COLO668 (cell line): ENCODE data around the gene MLIP.

Source experiments
- DNase-seq: peaks from one replicate; lab custom pipeline; 2025; ENCODE audit not compliant: unreplicated experiment; lab: John Stamatoyannopoulos, UW

MLIP gene

DNA sequence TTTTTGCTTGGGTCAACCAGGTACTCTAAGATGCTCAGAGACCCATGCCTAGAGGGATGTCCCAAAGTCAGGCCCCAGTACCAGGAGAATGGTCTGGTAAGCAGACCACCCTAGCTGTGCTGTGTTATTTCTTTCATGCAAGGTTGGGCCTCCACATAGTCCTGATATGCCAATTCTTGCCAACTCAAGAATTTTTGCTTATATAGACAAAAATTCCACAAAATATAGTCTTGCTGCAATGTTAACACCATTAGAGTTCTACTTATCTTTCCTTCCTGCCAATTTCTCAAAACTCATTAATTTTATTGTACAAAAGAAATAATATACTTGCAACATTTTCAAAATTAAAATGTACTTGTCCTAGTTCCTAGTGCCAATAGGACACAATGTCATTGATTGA, 163.1 kb downstream of the MLIP start:
- no peak for DNase-seq

DNA sequence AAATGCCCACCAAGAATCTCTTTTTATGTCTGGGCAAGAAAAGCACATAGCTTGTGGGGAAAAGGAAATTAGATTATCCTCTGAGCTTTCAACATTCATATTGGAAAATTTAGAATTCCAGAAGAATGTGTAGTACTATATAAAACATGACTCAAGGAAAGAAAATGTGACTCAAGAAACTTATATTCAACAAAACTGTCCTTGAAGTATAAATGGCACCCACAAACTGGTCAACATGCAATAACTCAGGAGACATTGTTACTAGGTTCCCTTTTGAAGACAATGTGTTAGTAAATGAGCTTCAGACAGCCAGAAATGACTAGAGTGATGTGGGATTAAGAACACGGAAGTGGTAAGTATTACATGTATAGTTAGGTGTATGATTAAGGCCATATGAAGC, 170.9 kb downstream of the MLIP start:
- DNase-seq = no peak

DNA sequence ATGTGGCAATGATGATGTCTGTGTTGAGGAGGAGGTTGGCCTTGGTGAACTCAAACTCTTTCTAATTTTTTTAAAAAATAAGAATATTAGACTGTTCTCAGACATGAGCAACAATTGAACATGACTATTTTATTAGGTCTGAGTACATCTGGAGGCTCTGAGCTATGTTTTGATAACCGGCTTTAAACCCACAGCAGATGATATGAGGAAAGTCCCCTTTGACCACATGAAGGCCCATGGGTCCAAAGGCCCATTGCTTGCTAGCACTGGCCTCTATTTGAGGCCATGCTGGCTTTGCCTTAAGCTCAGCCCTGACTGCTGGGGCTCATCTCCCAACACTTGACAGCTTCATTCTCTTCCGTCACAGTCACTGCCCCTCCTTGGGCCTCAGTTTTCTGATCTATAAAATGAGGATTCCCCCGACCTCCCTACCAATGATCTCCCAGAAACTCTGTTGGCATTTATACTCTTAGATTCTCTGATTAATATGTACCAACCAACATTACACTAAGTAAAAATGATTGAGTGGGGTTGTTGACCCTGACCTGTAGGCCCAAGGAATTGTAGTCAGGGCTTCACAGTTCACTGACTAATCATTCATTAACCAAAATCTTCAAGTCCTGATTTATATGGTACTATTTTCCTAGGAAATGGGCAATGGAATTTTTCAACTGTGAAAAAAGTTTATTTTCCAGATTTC, 173.1 kb downstream of the MLIP start:
- no peak for DNase-seq

DNA sequence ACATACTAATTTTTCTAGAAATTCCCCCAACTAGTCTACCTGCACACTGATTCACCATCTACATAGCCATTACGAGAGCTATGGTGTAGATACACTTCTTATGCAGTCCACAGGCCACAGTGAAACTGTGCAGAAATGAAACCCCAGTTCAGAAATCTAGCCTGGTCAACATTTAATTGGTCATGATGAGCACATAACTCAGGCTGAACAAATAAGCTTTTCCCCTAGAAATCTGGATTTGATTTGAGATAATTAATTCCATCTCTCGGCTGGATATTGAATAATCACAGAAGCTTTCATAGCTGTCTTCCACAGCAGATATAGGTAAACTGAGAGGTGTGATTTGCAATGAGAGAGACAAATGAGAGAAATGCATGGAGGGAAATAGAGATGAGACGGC, 174.4 kb downstream of the MLIP start:
- no peak for DNase-seq

DNA sequence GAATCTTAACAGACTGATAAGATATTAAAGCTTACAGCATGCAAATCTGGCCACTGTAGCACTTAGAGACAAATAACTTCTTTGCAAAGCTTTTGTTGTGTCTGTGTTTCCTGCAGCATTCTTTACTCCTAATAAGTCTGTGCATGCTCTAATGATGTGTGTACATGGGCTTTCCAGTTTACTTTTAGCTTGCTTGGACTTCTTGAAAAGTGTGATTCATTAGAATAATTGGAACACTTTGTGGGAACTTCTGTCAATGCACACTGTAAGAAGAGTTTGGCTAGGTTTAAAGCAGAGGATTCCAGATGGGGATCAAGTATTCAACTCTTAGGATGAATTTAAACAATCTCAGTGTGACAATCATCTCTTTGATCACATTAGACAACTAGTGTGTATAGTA, 174.9 kb downstream of the MLIP start:
- no peak for DNase-seq

DNA sequence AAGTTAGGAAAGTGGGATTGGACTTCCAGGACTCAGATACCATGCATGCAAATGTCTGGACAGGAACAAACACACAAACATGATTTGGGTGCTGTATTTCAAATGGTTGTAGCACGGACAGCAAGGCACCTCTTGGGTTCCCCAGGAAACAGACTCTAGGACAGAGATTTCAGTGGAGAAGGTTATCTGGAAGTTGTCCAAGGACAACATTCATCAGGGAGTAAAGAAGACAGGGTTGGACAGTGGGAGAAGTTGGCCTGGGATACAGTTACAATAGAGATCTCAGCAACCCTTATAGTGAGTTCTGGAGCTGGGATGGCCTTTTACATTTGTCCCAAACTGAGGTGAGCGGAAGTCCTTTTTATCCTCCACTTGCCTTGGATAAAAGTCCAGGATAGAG, 177.2 kb downstream of the MLIP start:
- DNase-seq = no peak

DNA sequence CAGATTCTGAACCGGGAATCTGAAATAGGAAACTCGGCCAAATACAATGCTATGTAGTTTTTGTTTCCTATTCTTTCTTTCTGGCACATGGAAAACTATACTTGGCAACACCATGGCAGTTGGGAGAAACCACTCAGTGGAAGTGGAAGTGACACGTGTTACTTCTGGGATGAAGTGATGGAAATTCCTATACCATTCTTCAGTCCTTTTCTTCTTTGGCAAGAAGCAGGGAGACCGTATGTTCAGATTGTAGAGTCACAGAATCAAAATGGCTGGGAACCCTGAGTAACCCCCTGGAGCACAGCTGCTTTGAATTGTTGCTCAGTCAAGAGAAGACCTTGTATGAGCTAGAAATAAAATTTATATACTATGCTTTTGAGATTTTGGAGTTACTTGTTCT, 178.2 kb downstream of the MLIP start:
- DNase-seq = no peak

DNA sequence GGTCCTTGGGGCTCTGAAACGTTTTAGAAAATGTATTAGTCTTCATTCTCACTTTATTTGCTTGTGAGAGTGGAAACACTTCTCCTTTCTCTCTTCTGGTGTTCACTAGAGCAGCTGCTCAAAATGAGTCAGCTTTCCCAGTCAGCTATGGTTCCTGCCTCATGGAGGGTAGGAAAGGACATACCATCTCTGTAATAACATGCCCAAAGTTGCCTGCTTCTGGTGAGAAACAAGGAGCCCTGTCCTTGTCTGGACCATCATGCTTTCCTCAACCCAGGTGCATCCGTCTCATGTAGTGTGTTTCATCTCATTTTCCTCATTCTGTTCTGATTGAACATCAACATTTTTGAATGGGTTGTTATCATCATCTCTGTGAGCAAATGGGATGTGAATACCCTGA, 179.9 kb downstream of the MLIP start:
- DNase-seq = no peak

DNA sequence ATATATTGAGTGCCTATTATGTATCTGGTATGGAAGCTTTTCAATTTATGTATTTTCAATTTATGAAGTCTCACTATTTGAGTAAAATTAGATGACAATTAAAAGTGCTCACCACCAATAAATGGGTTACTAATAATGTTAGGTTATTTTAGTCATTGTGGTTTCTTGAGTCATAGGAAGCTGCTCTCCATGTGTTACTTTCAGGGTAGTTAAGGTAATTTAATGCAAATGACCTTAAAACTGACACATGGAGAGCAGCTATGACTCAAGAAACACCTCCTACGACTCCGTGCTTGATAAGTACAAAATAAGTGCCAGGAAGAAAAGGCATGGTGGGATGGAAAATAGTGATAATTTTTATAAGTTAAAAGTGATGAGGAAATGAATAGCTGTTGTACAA, 180.5 kb downstream of the MLIP start:
- no peak for DNase-seq

DNA sequence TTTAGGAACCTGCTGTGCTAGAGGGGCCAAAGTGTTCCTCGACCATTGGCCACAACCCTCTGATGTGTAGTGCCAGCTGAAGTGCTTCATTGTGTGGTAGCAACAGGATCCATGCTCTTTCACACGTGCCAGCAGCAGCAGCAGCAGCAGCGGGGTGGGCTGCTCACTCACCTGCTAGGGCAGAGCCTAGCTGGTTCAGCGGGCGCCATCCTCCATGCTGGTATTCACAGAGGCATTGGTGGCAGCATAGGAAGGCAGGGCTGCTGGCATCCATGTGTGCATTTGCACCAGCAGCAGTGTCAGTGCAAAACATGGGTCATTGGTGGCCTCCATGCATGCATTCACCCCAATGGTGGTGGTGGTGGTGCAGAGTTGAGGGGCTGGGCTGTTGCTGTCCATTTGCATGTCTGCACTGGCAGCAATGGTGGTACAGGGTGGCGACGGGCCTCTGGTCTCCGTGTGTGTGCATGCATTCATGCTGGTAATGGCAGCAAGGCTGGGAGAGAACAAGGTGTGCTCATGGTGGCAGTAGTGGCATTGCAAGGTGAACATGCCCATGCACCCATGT, 183.8 kb downstream of the MLIP start:
- DNase-seq = no peak

DNA sequence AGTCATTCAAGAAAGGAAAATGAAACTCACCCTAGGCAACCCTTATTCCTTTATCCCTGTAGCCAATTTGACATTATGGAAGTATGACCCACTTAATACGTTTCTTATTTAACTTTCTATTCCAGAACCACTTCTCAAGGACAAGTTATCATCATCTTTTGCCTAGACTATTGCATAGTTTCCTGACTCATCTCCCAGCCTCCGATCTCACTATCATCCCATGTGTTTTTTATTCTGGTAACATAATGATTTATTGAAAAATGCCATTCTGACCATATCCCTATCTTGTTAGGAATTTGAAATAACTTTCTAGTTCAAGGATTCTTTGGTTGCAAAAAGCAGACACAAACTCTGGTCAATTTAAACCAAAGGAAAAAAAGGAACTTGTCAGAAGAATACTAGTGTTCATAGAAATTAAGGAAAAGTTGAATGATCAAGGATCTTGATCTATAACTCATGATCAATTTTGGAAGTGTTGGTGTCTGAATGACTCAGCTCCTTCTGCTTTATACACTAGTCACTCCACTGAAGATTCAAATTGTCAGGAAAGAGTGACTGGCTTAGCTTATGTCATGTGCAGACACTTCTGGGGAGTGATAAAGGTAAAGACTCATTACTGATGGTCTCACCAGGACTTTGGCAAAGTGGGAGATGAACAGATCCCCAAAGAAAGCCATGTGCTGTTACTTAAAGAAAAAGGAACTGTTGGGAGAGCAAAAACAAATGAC, 188.5 kb downstream of the MLIP start:
- DNase-seq = no peak

DNA sequence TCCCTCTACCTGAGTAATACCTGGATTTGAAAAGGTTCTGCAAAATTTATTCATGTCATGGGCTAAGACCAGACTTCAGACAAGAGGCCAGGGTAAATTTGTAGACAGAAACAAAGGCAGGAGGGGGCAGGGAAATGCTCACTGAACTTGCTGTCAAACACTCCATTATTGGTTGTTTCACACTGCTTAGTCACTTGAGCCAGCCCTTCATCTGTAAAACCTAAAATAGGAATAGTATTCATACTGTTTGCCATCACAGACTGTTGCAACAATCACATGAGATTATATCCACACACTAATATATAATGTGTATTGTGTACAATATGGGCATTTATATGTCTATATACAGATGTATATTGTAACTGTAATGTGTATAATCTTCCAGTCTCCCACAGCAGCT, 190.5 kb downstream of the MLIP start:
- DNase-seq = no peak

DNA sequence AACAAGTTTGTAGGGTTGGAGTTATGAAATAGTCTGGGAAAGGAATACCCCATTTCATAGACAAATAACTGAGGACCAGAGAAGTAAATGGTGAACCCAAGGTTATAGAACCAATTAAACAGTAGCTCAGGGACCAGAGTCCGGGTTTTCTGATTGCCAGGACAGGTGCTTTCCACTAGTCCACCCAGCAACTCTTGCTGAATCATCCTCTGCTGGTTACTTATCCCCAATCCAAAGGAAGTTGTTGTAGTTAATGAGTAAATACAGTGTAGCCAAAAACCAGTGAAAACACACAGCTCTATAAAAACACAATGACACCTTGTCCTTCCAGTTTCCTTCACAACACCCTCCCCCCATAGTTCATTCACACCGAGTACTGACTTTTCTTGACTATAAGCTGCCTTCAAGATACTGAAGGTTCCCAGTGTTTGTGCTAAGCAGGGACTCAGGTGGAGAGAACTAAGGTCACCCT, 196.2 kb downstream of the MLIP start:
- no peak for DNase-seq

DNA sequence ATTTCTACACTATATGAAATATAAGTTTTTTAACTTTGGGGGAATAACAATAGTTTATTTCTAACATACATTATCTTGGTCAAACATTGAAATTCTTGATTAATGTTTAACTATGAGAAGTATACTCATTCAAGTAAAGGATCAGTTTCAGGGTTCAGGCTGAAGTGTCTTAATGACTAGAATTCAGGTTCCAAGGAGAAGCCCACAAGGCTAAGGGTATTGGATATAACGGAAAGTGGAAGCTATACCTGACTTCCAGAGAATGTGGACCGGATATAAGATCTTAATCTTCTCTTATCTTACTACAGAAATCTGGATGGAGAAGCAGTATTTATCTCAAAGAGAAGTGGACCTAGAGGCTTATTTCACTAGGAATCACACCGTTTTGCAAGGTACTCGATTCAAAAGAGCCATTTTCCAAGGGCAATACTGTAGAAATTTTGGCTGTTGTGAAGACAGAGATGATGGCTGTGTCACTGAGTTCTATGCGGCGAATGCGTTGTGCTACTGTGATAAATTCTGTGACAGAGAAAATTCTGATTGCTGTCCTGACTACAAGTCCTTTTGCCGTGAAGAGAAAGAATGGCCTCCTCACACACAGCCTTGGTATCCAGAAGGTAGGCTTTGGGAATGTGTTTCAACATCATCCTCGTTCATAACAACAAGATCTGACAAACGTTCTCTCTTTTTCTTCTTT, 197.2 kb downstream of the MLIP start, which contains the start of gene TINAG:
TSS of gene TINAG (plus strand) at position 153 of the 697 bp plus-strand sequence. CDS start at position 263, 110 bp downstream.
- DNase-seq = no peak

DNA sequence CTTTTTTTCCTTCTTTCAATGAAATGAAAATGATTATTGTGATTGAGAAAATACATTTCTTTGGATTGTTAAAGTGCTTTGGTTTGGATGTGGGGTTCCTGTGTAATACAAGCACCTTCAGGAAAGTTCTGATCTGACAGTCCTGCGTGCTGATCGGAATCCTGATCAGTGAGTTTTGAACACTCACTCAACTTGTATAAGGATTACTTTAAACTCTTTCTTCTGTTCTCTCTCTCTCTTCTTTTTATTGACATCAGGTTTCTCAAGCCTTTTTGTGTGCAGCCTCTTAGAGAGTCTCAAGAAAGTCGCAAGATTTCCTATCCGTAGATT, 197.7 kb downstream of the MLIP start:
- DNase-seq = no peak

DNA sequence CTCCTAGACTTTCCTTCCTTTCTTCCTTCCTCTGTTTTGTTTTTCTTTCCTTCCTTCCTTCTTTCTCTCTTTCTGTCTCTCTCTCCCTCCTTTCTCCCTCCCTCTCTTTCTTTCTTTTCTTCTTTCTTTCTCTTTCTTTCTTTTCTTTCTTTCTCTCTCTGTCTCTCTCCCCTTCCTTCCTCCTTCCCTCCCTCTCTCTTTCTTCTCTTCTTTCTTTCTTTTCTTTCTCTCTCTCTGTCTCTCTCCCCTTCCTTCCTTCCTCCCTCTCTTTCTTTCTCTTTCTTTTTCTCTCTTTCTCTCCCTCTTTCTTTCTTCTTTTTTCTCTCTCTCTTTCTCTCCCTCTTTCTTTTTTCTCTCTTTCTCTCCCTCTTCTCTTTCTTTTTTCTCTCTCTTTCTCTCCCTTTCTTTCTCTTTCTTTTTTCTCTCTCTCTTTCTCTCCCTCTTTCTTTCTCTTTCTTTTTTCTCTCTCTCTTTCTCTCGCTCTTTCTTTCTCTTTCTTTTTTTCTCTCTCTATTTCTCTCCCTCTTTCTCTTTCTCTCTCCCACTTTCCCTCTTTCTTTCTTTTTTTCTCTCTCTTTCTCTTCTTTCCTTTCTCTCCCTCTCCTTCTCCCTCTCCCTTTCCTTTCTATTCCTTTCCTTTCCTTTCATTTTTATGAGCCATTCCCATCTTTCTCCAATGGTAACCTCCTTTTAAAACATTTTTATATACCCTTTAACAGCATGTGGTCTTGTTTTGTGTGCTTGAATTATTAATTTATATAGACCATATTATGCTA, 199.3 kb downstream of the MLIP start:
- no peak for DNase-seq

DNA sequence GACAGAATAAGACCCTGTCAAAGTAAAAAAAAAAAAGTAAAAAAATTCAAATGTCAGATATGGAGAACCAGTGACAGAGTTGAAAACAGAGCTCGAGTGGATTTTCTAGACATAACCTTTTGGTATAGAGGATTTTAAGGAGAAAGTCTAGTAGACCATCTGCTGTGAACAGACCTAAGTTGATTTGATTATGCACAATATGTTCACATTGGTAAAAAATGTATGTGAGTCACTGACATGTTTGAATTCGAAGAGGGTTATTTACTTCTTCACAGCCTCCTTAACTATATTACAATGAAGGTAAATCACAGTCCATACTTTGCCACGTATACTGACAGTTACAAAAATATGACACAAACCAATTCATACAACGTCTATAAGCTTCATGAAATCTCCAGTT, 204.4 kb downstream of the MLIP start:
- no peak for DNase-seq
